Fibroblast of upper back skin (primary cell): ENCODE data around the gene SLC25A30.
"Not testable (repeated sequence)": the region's sequence is repeated elsewhere in the genome, so short reads cannot be mapped to it uniquely, and the experiment has no call there.

Experiments
- DNase-seq: peaks from one replicate; pipeline ENCODE4 v3.0.0-alpha.2; 2013

Gene SLC25A30

GRCh38 chr13:45390348-45390747 lies 27.8 kb downstream of the SLC25A30 start:
- DNase-seq, result not testable (repeated sequence)

GRCh38 chr13:45388664-45389063 lies 29.5 kb downstream of the SLC25A30 start:
- DNase-seq, result no peak

GRCh38 chr13:45386892-45387575 lies 31.1 kb downstream of the SLC25A30 start:
- DNase-seq, result not testable (repeated sequence)

- DNase-seq, result no peak
Measured at GRCh38 chr13:45385907-45386553, 32.1 kb downstream of the SLC25A30 start.

- no peak for DNase-seq
Measured at GRCh38 chr13:45385320-45385719, 32.9 kb downstream of the SLC25A30 start.

- no peak for DNase-seq
Measured at GRCh38 chr13:45384474-45385174, 33.5 kb downstream of the SLC25A30 start.

GRCh38 chr13:45382739-45383138 lies 35.4 kb downstream of the SLC25A30 start:
- not testable (repeated sequence) for DNase-seq

- DNase-seq, result no peak
Measured at GRCh38 chr13:45381196-45381595, 37.0 kb downstream of the SLC25A30 start.

GRCh38 chr13:45380708-45381107 lies 37.5 kb downstream of the SLC25A30 start:
- not testable (repeated sequence) for DNase-seq

- DNase-seq, result not testable (repeated sequence)
Measured at GRCh38 chr13:45379516-45379915, 38.7 kb downstream of the SLC25A30 start.

GRCh38 chr13:45378786-45379185 lies 39.4 kb downstream of the SLC25A30 start:
- not testable (repeated sequence) for DNase-seq

GRCh38 chr13:45377314-45377713 lies 40.9 kb downstream of the SLC25A30 start:
- DNase-seq, result not testable (repeated sequence)

- not testable (repeated sequence) for DNase-seq
Measured at GRCh38 chr13:45376651-45377050, 41.5 kb downstream of the SLC25A30 start.

GRCh38 chr13:45374917-45375316 lies 43.3 kb downstream of the SLC25A30 start:
- peak; percentile 18 for DNase-seq

GRCh38 chr13:45373162-45373547 lies 45.0 kb downstream of the SLC25A30 start:
- DNase-seq, result no peak

- DNase-seq, result no peak
Measured at GRCh38 chr13:45372189-45373161, 45.7 kb downstream of the SLC25A30 start.

GRCh38 chr13:45370922-45371406 lies 47.2 kb downstream of the SLC25A30 start:
- peak; percentile 92 for DNase-seq

GRCh38 chr13:45369116-45369515 lies 49.1 kb downstream of the SLC25A30 start:
- DNase-seq, result no peak

- no peak for DNase-seq
Measured at GRCh38 chr13:45368571-45368970, 49.6 kb downstream of the SLC25A30 start.

GRCh38 chr13:45368005-45368404 lies 50.2 kb downstream of the SLC25A30 start:
- DNase-seq, result no peak

- DNase-seq, result peak; percentile 84
Measured at GRCh38 chr13:45367358-45367757, 50.8 kb downstream of the SLC25A30 start.

- no peak for DNase-seq
Measured at GRCh38 chr13:45365558-45365885, 52.7 kb downstream of the SLC25A30 start.
